ENCODE data around the gene SPEF1.

Gene SPEF1

DNA sequence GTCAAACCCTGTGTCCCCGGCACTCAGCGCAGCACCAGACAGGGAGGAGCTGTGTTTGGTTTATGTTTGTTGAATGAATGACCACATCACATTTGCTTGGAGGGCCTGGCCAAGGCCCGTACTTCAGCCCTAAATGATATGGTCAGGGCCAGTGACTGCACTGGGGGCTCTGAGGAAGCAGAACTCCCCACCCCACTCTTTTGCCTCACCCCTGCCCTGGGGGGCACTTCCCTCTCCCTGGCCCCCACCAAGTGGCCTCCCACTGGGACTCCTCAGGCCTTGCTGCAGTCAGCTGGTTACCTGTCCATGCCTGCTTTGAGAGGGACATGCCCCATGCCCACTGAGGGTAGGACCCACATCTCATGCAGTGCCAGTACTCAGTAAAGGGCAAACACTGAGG is 16.6 kb downstream of the SPEF1 start:
- no peak for DNase-seq

DNA sequence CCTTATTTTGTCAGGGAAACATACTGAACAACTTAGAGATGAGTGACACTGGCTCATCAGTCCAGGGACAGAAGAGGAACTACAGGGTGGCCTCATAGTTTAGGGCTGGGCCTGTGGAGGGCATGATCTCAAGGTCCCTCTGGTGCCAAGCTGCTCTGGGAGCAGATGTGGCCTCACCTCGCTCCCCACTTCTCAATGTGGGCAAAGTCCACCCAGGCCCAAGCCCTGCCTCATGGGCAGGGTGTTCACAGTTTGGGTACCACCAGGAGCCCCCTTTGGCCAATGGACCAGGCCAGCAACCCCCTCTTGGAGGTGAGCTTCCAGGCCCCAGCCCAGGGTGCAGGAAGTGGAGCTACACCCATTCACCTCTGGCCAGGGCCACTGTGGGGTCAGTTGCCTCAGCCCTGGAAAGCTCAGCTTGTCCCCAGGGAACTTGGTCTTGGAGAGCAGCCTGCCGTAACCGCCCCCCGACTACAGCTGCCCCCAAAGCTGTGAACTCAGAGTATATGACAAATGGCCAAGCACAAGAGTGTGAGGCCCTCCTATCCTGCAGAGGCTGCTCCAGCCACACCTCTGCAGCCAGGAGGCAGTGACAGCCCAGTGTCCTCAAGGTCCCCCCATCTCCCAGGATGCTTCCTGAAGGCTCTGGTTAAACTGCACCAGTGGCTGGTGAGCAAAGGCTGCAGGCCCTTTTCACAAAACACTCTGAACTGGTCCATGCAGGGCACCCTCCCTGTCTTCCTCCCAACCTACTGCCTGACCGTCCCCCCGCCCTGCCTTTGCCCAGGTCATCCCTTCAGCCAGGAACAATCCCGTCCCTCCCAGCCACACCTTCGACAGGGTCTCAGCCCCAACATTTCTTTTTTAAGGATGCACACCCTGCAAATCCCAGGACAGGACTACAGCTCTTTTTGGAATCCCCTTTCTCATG is 17.3 kb downstream of the SPEF1 start:
- DNase-seq: no peak

DNA sequence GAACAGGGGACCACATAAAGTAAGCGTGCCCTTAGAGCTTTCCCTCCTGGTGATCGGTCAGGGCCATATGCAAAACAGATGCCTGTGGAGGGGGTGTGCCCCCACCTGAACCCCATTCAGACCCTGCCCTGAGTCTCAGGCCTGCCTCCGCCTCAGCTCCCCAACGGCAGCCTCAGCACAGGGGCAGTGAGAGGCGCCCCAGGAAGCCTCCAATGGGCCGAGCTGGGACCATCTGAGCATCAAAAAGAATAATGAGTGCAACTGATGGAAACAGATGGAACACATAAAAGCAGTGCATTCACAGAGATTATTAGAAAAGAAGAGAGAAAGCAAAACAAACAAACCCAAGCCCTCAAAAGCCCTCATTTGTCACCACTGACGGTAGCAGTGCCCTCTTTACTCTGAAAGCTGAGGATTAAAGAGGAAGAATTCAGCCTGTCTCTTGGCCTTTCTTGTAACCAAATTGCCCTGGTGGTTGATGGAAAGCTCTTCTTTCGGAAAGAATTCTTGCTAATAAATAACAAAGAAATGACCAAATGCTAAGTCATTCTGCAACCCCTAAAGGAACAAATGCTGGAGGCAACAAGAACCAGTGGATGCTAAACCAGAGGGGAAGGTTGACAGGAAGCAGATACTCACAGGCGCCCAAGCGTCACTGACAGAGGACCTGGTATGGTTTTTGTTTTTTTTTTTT is 20.4 kb downstream of the SPEF1 start:
- DNase-seq: no peak

DNA sequence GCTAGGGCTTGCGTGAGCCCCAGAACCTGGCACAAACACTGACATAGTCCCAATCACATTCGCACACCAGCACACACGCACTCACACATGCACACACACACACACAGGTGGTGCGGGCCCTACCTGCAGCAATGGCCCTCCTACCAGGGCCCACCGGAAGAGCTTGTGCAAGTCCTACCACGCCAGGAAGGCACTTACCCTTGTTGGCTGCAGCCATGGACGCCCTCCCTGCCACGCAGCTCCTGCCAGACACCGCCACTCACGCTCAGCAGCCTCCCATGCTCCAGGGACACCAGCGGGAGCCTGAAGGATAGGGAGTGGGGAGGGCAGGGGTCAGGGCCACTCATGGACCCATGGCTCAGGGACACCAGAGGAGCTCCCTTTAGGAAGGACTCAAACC is 21.4 kb downstream of the SPEF1 start:
- DNase-seq: no peak

DNA sequence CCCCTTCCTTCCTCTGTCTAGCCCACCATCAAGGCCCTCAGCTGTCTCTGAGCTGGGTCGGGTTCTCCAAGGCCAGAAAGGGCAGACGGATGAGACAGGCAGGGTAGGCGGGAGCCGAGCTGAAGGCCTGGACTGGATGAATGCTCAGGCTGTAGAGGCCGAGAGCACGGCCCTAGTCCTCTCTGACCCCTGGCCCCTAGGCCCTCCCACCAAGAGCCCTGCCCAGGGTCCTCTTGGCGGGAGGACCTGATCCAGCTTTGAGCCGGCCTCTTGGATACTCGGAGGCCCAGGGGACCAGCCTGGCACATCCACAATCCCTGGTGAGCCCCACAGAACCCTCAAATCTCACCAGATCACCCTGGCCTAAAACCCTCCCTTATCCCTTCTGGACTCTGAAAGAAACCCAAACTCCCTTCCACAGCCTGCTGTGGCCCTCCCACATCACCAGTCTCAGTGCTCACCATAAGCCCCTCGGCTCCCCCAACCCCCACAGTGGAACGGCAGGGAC is 21.9 kb downstream of the SPEF1 start:
- no peak for DNase-seq

DNA sequence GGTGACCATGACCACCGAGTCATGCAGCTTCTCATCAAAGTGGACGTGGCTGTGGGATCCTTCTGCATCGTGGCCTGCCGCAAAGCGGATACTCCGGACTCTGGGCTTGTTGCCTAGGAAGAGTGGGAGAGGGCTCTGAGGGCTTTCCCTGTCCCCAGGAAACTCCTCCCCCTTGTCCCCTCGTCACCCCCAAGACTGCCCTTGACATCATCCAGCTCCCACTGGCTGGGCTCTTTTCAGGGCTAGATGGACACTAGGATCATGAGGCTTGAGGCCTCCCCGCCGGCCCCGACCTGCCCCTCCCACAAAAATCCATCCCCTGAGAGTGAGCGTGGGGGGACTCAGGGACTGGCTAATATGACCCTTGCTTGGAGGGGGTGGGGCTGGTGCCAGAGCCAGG is 22.7 kb downstream of the SPEF1 start:
- DNase-seq: no peak

DNA sequence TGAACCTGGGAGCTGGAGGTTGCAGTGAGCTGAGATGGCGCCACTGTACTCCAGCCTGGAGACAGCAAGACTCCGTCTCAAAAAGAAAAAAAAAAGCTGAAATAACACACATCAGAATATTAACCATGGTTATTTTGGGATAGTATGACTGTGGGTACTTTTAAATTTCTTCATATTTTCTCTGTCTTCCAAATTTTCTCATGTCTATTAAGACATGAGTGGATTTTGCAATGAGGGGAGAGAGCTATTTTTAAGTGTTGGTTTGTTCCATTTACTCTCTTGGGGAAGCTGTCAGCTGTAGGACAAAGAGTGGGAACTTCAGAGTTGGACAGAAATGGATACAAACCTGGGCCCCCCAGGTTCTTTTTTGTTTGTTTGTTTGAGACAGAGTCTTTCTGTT is 24.0 kb downstream of the SPEF1 start:
- no peak for DNase-seq

DNA sequence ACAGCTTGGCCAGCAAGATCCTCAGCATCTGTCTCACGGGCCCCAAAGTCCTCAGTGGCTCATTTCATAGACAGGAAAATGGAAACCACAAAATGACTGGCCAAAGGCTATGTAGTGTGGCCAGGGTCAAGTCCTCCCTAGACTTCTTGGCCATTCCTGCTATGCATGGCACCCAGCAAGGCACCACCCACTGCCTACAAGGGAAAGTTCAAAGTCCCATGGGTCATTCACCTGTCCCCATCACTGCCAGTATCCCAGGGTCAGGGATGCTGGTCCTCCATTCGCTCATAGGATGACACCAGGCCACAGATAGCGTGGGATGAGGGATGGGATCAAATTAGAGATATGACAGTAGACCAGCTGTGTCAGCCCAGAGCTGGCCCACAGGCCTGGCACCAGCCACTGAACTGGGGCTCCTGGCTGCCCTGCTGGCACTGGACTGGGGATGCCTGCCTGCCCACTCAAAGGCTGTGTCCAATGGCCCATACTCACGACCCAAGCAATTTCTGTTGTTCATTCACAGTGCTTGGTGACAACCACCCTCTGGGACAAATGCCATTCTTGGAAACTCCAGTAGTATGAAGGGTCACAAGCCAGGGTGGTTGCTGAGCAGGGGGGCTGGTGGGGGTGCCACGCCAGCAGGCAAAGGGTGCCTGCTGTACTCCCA is 25.3 kb downstream of the SPEF1 start:
- DNase-seq: no peak

DNA sequence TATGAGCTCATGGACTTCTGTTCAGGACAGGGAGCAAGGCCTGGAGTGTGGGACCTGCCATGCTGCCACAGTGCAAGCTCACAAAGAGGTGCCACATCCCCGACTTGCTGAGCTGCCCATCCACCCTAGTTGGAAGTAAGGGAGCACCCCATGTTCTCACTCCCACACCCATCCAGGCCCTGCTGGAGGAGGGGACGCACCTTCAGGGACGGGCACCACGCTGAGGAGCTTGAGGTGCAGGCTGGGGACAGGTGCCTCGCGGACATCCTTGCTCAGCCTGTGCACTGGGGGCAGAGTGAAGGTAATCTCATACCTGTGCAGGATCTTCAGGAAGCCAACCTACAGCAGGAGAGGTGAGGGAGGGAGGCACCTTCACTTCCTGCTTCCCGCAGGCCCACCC is 26.0 kb downstream of the SPEF1 start:
- no peak for DNase-seq

DNA sequence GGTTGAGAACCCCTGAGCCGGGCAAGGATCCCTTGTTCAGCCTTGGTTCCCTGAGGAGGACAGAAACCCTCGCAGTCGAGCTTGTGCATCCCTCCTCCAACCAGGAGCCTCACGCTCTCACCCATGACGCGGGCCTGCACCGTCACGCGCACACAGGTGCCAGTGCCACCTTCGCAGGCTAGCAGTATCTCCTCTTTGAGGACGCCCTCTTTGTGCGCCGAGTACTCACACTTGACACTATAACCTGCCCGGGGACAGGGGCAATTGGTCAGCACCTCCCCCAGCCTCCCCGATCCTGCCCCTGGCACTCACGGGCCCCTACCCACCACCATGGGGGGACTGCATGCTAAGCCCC is 27.0 kb downstream of the SPEF1 start:
- DNase-seq: no peak

DNA sequence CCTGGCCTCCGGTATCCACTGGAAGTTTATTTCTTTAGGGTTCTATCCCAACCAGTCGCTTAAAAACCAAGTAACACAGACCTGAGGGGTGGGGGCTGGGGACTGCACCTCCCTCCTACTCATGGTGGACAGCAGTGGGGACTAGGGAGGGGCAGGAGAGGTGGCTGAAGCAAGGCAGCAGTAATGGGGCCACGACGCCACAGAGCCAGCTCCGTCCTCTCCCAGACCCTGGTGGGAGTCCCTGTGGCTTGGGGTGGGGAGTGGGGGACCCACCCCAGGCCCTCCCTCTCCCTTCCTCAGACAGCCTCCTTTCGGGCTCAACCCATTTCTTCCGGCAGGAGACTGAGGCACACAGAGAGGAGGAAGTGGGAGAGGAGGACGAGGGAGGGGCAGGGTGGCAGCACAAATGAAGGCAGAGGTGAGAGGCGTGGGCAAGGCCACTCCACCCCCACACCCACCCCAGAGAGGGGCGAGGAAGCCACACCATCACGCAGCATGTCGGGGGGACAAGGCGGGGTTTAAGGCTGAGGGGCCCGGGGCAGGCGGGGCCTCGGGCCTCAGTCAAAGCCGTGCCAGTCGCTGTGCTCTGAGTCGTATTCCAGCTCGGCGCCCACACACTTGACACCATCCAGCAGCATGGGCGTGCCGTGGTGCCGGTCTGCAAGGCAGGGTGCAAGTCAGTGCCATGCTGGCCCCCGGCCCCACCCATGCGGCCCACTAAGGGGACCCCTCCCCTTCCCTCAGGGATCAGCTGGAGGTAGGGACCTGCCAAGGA is 27.6 kb downstream of the SPEF1 start:
- DNase-seq: no peak

DNA sequence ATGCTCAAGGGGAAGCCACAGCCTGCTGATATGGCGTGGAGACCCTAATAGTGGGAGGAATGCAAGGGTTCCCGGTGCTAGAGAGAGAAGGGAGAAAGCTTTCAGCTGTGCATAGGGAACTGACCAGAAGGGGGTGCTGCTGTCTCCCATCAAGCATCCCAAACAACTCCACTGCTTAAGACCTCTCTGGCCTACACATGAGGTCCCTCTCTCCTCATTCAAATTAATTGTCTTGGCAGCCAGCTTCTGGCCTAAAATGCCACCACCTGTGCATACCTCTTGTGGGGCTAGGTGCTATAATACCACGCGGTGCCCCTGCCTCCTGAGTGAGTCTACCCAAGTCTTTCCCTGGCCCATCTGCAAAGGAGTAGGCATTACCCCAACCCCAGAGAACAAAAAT is 28.1 kb downstream of the SPEF1 start:
- DNase-seq: peak; percentile 64

DNA sequence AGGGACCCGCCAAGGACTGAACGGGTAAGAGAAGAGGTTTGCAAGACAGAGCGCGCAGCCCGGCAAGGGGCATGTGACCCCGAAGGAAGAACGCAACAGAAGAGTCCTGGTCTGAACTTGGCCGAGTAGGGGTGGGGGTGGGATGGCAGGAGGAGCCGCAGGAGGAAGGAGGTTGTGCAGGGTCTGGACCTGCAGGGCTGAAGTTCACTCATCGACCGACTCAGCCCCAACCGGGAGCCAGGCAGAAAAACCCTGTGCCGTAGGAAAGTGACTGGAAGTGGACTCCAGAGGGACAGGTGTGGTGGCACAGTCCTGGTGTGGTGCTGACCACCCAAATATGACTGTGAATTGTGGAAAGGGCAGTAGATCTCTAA is 28.9 kb downstream of the SPEF1 start:
- DNase-seq: no peak

DNA sequence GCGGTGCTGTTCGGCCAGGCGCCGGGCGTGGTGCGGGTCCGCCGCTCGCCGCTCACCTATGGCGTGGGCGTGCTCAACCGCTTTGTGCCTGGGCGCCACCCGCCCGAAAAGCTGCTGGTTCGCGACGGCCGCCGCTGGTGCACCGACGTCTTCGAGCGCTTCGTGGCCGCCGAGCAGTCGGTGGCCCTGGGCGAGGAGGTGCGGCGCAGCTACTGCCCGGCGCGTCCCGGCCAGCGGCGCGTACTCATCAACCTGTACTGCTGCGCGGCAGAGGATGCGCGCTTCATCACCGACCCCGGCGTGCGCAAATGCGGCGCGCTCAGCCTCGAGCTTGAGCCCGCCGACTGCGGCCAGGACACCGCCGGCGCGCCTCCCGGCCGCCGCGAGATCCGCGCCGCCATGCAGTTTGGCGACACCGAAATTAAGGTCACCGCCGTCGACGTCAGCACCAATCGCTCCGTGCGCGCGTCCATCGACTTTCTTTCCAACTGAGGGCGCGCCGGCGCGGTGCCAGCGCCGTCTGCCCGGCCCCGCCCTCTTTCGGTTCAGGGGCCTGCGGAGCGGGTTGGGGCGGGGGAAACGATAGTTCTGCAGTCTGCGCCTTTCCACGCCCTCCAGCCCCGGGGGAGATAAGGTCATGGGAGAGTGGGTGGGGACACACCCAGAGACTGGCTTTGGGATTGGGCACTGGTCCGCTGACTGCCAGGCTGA is 29.4 kb downstream of the SPEF1 start:
- DNase-seq: peak; percentile 54

DNA sequence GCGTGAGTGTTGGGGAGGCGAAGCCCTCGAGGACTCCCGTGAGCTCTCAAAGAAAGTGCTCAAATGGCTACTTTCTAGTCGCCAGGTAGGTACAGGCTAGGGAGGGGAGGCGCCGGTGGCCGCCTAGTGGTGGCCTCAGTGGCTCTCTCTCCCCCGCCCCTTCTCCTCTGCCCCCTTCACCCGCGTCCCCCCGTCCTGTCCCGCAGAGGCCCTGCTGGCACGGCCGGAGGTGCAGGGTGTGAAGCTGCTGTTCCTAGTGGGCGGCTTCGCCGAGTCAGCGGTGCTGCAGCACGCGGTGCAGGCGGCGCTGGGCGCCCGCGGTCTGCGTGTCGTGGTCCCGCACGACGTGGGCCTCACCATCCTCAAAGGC is 30.0 kb downstream of the SPEF1 start:
- no peak for DNase-seq

DNA sequence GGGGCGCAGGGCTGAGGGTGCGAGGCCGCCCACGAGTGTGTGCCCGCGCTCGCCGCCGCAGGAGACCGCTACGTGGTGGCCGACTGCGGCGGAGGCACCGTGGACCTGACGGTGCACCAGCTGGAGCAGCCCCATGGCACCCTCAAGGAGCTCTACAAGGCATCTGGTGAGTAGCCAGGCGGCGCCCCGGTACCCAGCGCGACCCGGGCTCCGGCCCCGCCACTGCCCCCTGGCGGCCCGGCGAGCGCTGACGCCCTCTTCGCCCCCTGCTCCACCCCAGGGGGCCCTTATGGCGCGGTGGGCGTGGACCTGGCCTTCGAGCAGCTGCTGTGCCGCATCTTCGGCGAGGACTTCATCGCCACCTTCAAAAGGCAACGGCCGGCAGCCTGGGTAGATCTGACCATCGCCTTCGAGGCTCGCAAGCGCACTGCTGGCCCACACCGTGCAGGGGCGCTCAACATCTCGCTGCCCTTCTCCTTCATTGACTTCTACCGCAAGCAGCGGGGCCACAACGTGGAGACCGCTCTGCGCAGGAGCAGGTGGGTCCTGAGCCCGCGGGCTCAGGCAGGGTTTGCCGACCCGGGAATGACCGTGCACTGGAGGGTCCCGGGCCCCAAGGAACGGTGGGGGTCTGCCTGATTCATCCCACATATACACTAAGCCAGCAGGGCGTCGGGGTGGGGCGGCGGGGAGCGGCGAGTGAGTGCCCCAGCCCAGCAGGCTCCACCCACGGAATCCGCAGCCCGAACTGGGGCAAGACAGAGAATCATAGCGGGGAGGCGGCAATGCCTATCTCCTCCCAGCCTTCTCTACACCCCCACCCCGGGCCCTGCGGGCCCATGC is 31.3 kb downstream of the SPEF1 start:
- DNase-seq: peak; percentile 58

DNA sequence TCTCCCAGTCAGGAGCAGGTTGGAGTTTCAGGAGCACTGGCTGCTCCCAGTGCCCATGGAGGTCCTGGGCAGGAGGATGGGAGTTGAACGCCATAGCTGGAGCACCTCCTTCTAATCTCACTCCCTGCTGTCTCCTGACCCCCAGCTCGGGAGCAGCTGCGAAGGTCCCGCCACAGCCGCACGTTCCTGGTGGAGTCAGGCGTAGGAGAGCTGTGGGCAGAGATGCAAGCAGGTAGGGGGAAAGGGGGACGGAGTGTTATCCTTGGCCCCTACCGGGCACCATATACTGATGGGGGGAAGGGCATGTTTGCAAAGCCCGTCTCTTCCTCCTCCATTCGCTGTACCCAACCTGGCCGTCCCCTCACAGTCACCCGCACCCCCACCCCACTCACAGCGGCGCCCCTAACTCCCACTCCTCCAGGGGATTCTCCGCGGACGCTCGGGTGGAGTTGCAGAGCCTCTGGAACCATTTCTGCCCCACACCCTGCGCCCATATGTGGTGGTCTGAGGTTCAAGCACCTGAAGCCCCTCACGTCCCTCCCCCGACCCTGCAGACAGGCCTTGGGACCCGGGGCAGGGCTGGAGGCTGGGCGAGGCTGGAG is 32.1 kb downstream of the SPEF1 start:
- DNase-seq: no peak

DNA sequence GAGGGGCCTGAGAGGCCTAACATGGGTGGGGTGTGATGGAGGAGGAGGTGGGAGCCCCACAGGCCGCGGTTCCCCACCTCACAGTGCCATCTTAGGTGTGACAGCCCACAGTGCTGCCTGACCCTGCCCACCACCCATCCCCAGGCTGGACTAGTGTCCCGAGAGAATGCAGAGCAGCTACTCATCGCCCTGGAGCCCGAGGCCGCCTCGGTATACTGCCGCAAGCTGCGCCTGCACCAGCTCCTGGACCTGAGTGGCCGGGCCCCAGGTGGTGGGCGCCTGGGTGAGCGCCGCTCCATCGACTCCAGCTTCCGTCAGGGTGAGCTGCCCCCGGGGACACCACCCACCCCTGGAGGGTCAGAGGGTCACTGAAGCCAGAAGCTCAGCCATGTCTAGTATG is 33.2 kb downstream of the SPEF1 start:
- DNase-seq: no peak

DNA sequence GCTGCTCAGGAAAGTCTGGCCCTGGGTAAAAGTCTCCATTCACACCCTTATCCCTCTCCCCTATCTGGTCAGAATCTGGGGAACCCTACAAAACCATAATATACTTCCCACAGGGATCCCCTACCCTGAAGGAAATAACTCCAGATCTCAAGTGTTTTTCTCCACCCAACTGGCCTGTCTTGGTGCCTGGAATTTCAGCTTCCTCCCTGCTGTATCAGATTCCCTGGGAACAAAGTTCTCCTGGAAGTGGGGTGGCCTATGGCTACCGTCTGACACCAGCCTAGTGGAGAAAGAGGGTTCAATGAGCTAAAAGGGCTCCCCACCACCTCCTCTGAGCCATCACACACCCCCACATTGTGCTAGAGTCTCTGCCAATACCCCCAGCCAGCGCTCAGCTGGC is 33.8 kb downstream of the SPEF1 start:
- DNase-seq: no peak

DNA sequence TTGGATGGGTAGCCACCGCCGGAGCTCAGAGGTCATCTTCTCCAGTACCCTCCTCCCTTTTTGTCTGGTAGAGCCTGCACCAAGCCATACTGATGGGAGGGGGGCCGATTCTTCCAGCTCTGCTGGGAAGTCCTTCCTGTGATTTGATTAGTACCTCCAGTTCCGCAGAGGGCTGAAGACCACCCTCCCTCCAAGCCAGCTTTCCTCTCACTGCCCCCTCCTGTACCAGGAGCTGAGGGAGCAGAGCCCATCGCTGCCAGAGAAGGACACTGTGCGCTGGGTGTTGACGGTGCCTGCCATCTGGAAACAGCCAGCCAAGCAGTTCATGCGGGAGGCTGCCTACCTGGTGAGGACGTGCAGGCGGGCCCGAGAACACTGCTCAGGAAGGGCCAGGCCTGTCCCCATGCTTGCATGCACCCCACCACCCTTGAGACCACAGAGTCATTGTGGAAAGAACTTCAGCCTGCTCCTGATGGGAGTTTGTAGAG is 35.5 kb downstream of the SPEF1 start:
- DNase-seq: no peak

Data from activated CD4-positive, alpha-beta T cell treated with anti-CD3 and anti-CD28 coated beads, Interleukin-2, Interleukin-6, amounts not matched to agents 100 ng/mL and 50 ng/mL, durations not matched to agents 16 hours and 8 hours (primary cell).